Measurements from ENCODE around the gene ZNF524. TPM values are rescaled to one million over a fixed set of nuclear protein-coding genes. Genes with fewer than 3 reads are reported as not detected.

Gene ZNF524
- total and polyA plus RNA-seq, 2 experiments from 2014 or later, result 17.8 to 18.2 TPM

GRCh38 chr19:55584871-55585270 lies 15.2 kb upstream of the ZNF524 start:
- Histone ChIP-seq H3K4me1 (ENCODE audit: insufficient read depth) (no peaks in the 10 kb centered on the region; the same call in 1 of the 2 replicates), H3K9me2 (ENCODE audit: insufficient read depth) (no peaks in the 10 kb centered on the region), H3K36me3 (ENCODE audit: low read depth) (no peaks in the 10 kb centered on the region), H3K79me2 (ENCODE audit: insufficient read depth) (peaks cover 14% of the 10 kb centered on the region), H3K4me3 (no peak overlapping the region), H3K27me3 (replicated peaks; ENCODE audit: insufficient read depth) (no peaks in the 10 kb centered on the region), H4K20me1 (ENCODE audit: insufficient read depth) (no peaks in the 10 kb centered on the region), H3K27ac (no peak overlapping the region), H2AFZ (no peak overlapping the region), H3K4me2 (ENCODE audit: unreplicated experiment) (no peak overlapping the region), H3F3A (ENCODE audit: insufficient read depth) (peaks cover 13% of the 10 kb centered on the region), H3K9me3 (ENCODE audit: low read depth) (no peaks in the 10 kb centered on the region), H3K9ac (no peak overlapping the region)
- 67 to 74% methylated on average over 11 of the region's 11 CpGs for WGBS, 2 experiments (ENCODE audit: low coverage in 1 of 2, low lambda C conversion rate in 2 of 2, missing lambda C conversion rate in 2 of 2)
- in situ Hi-C loops (cut with MboI), result no loop called here
- TF ChIP-seq EZH2phosphoT487 (IDR thresholded peaks at IDR 0.05; ENCODE audit: insufficient read depth, low read depth), result no peak
- TF ChIP-seq EZH2 (IDR thresholded peaks at IDR 0.05; ENCODE audit: insufficient read depth, poor library complexity, severe bottlenecking), result no peak
- DNase-seq, result no peak

GRCh38 chr19:55585658-55586339 lies 14.3 kb upstream of the ZNF524 start:
- Histone ChIP-seq H3K27ac (no peak overlapping the region), H3F3A (ENCODE audit: insufficient read depth) (peaks cover 11% of the 10 kb centered on the region), H3K9me2 (ENCODE audit: insufficient read depth) (no peaks in the 10 kb centered on the region), H3K36me3 (ENCODE audit: low read depth) (no peaks in the 10 kb centered on the region), H3K27me3 (replicated peaks; ENCODE audit: insufficient read depth) (no peaks in the 10 kb centered on the region), H3K9ac (peak overlapping the region; percentile 34; the same call in 1 of the 2 replicates), H2AFZ (peak overlapping the region; percentile 87), H4K20me1 (ENCODE audit: insufficient read depth) (no peaks in the 10 kb centered on the region), H3K4me3 (peak overlapping the region; percentile 66), H3K9me3 (ENCODE audit: low read depth) (no peaks in the 10 kb centered on the region), H3K79me2 (ENCODE audit: insufficient read depth) (peaks cover 6% of the 10 kb centered on the region; the same call in 1 of the 2 replicates), H3K4me2 (ENCODE audit: unreplicated experiment) (peak overlapping the region; percentile 65), H3K4me1 (ENCODE audit: insufficient read depth) (no peaks in the 10 kb centered on the region; the same call in 1 of the 2 replicates)
- in situ Hi-C loops (cut with MboI), result no loop called here
- 4 to 6% methylated on average over 25 to 36 of the region's 36 CpGs for WGBS, 2 experiments (ENCODE audit: low coverage in 1 of 2, low lambda C conversion rate in 2 of 2, missing lambda C conversion rate in 2 of 2)
- TF ChIP-seq EZH2 (IDR thresholded peaks at IDR 0.05; ENCODE audit: insufficient read depth, poor library complexity, severe bottlenecking) (no peak), EZH2phosphoT487 (IDR thresholded peaks at IDR 0.05; ENCODE audit: insufficient read depth, low read depth) (no peak)
- peak; percentile 60 for DNase-seq

GRCh38 chr19:55586976-55587668 lies 13.0 kb upstream of the ZNF524 start:
- Histone ChIP-seq H4K20me1 (ENCODE audit: insufficient read depth) (no peaks in the 10 kb centered on the region), H3K27ac (no peak overlapping the region), H3K36me3 (ENCODE audit: low read depth) (no peaks in the 10 kb centered on the region), H3K9me2 (ENCODE audit: insufficient read depth) (no peaks in the 10 kb centered on the region), H3K9ac (0 out of 2 replicates have a peak overlapping the region, but pooled peaks have one; percentile 6), H2AFZ (peak overlapping the region; percentile 69), H3K4me3 (peak overlapping the region; percentile 70), H3K9me3 (ENCODE audit: low read depth) (no peaks in the 10 kb centered on the region), H3K79me2 (ENCODE audit: insufficient read depth) (no peaks in the 10 kb centered on the region), H3K4me2 (ENCODE audit: unreplicated experiment) (peak overlapping the region; percentile 69), H3F3A (ENCODE audit: insufficient read depth) (peaks cover 6% of the 10 kb centered on the region), H3K4me1 (ENCODE audit: insufficient read depth) (no peaks in the 10 kb centered on the region), H3K27me3 (replicated peaks; ENCODE audit: insufficient read depth) (no peaks in the 10 kb centered on the region)
- in situ Hi-C loops (cut with MboI), result no loop called here
- no peak for TF ChIP-seq EZH2 (IDR thresholded peaks at IDR 0.05; ENCODE audit: insufficient read depth, poor library complexity, severe bottlenecking)
- peak; percentile 91 for DNase-seq
- 4 to 5% methylated on average over 36 to 40 of the region's 40 CpGs for WGBS, 2 experiments (ENCODE audit: low coverage in 1 of 2, low lambda C conversion rate in 2 of 2, missing lambda C conversion rate in 2 of 2)

GRCh38 chr19:55588738-55589137 lies 11.3 kb upstream of the ZNF524 start:
- Histone ChIP-seq H3K4me1 (ENCODE audit: insufficient read depth) (no peaks in the 10 kb centered on the region), H3K36me3 (ENCODE audit: low read depth) (no peaks in the 10 kb centered on the region), H2AFZ (no peak overlapping the region), H3K27me3 (replicated peaks; ENCODE audit: insufficient read depth) (no peaks in the 10 kb centered on the region), H3K9me3 (ENCODE audit: low read depth) (no peaks in the 10 kb centered on the region), H3K27ac (no peak overlapping the region), H4K20me1 (ENCODE audit: insufficient read depth) (no peaks in the 10 kb centered on the region), H3K9me2 (ENCODE audit: insufficient read depth) (no peaks in the 10 kb centered on the region), H3K4me2 (ENCODE audit: unreplicated experiment) (no peak overlapping the region), H3K9ac (no peak overlapping the region), H3K4me3 (no peak overlapping the region), H3F3A (ENCODE audit: insufficient read depth) (peaks cover 6% of the 10 kb centered on the region; the same call in 1 of the 2 replicates), H3K79me2 (ENCODE audit: insufficient read depth) (no peaks in the 10 kb centered on the region)
- no peak for DNase-seq
- in situ Hi-C loops (cut with MboI), result no loop called here
- 68 to 73% methylated on average over 8 of the region's 8 CpGs for WGBS, 2 experiments (ENCODE audit: low coverage in 1 of 2, low lambda C conversion rate in 2 of 2, missing lambda C conversion rate in 2 of 2)
- TF ChIP-seq EZH2phosphoT487 (IDR thresholded peaks at IDR 0.05; ENCODE audit: insufficient read depth, low read depth), result no peak
- TF ChIP-seq EZH2 (IDR thresholded peaks at IDR 0.05; ENCODE audit: insufficient read depth, poor library complexity, severe bottlenecking), result no peak

Measured in GM23248 (cell line).